ENCODE results near the gene TUB. TPM values are rescaled to one million over a fixed set of nuclear protein-coding genes. Genes with fewer than 3 reads are reported as not detected.
A peak's percentile ranks its signal among the peaks of the same experiment; 100 is the strongest.

TUB gene
- total and polyA plus RNA-seq, 2 of the 13 experiments (the other 11 are each of a cell fraction or from before 2014, with no cell fraction given) = 4.3 to 5.6 TPM

- no TSS peak for BruUV-seq (replicated peaks)
- WGBS (ENCODE audit: low lambda C conversion rate) = 14% methylated on average over 6 of the region's 17 CpGs
- ChIA-PET POLR2A (no interaction called here), CTCF (ENCODE audit: low intra/inter-chr PET ratio, low total read pairs) (no interaction called here)
- no peak overlapping the region for H3K27ac ChIP-seq (ENCODE audit: extremely low read length, insufficient read depth, low read length)
- in situ Hi-C loops (cut with HindIII; ENCODE audit: extremely low pct_ligation_motif_present, low pct_unique_long_range_greater_than_20kb) = no loop called here
- no peak overlapping the region for H3K4me3 ChIP-seq (replicated peaks in 1 of 3; ENCODE audit: insufficient read depth in 1 of 3, low read depth in 2 of 3, low read length in 3 of 3)
- H3K27me3 ChIP-seq (ENCODE audit: control insufficient read depth in 1 of 2, insufficient read depth in 2 of 2, low read length in 2 of 2) = peaks cover 2 to 61% of the 10 kb centered on the region in 2 experiments
- no peaks in the 10 kb centered on the region for H3K36me3 ChIP-seq (replicated peaks in 1 of 2; ENCODE audit: control insufficient read depth in 1 of 2, insufficient read depth in 2 of 2, low read length in 2 of 2)
- no peak for FAIRE-seq
- H3K9ac ChIP-seq (ENCODE audit: insufficient read depth, low read depth, low read length) = no peak overlapping the region
- no peaks in the 10 kb centered on the region for H3K79me2 ChIP-seq (ENCODE audit: insufficient read depth, low read length)
- no peaks in the 10 kb centered on the region for H3K9me3 ChIP-seq (ENCODE audit: low read length)
- no peak for DNase-seq (ENCODE audit: low spot score)
- no peaks in the 10 kb centered on the region for H4K20me1 ChIP-seq (ENCODE audit: insufficient read depth, low read length)
- TF ChIP-seq MED13 (CRISPR knock-in tag; IDR thresholded peaks at IDR 0.05) (no peak), ZXDC (CRISPR knock-in tag; IDR thresholded peaks at IDR 0.05) (no peak), BRF2 (CRISPR knock-in tag; IDR thresholded peaks at IDR 0.05) (no peak), HNRNPL (IDR thresholded peaks at IDR 0.05; ENCODE audit: low read depth, low read length) (no peak), NFIB (CRISPR knock-in tag; IDR thresholded peaks at IDR 0.05; ENCODE audit: borderline replicate concordance) (no peak), NCOA5 (CRISPR knock-in tag; IDR thresholded peaks at IDR 0.05) (no peak), CAMTA2 (CRISPR knock-in tag; IDR thresholded peaks at IDR 0.05; ENCODE audit: borderline replicate concordance) (no peak), ATF7-NPFF (CRISPR knock-in tag; IDR thresholded peaks at IDR 0.05; ENCODE audit: low read depth) (no peak), STAG1 (CRISPR knock-in tag; IDR thresholded peaks at IDR 0.05) (no peak), CTCF (CRISPR knock-in tag; IDR thresholded peaks at IDR 0.05) (no peak), ZFAT (CRISPR knock-in tag; conservative IDR thresholded peaks at IDR 0.05) (no peak), ZNF180 (CRISPR knock-in tag; IDR thresholded peaks at IDR 0.05; ENCODE audit: borderline replicate concordance, low read depth) (no peak), ZNF574 (CRISPR knock-in tag; IDR thresholded peaks at IDR 0.05) (no peak), GATAD1 (CRISPR knock-in tag; IDR thresholded peaks at IDR 0.05) (no peak)
- ATAC-seq = peak; percentile 20; the same call in 2 of the 3 replicates
- peaks cover 14% of the 10 kb centered on the region for H3K4me1 ChIP-seq (ENCODE audit: insufficient read depth, low read length)
- H3K4me2 ChIP-seq (ENCODE audit: low read depth, low read length) = no peak overlapping the region
- no peak overlapping the region for H2AFZ ChIP-seq (ENCODE audit: low read length)
- intact Hi-C loops (cut with micrococcal nuclease; ENCODE audit: unreplicated experiment) = no loop called here
These were observed 14.7 kb upstream of the TUB start for GRCh38 chr11:8066036-8066910.

Measured in HepG2 (cell line).